Right cardiac atrium (tissue), 5 donors: ENCODE measurements around the gene LRP1. TPM values are rescaled to one million over a fixed set of nuclear protein-coding genes. Genes with fewer than 3 reads are reported as not detected.

ENCODE experiments used
- ATAC-seq, 2 donors: fragments of 200-7000 bp; cut with Tn5 transposase; one replicate each; pipeline versions ENCODE4 v1.8.0 to v1.9.1; 2020; ENCODE audit warnings: moderate library complexity in 2 of 2, mild to moderate bottlenecking in 1 of 2
- DNase-seq, 3 donors: peaks; one replicate each; pipeline ENCODE4 v3.0.0-alpha.2; 2020
- H3K27ac ChIP-seq: one replicate; pipeline ENCODE4 v1.5.1; 2013; ENCODE audit warnings: mild to moderate bottlenecking, low read length, control low read depth, moderate library complexity
- H3K27me3 ChIP-seq: one replicate; pipeline ENCODE4 v1.6.1; 2013; ENCODE audit not compliant: control insufficient read depth, insufficient read depth
- H3K4me1 ChIP-seq: one replicate; pipeline ENCODE4 v1.6.1; 2013; ENCODE audit warnings: low read length; ENCODE audit not compliant: control insufficient read depth, insufficient read depth
- H3K4me3 ChIP-seq: one replicate; pipeline ENCODE4 v1.5.1; 2013; ENCODE audit warnings: low read length, control low read depth
- H3K9me3 ChIP-seq: one replicate; pipeline ENCODE4 v1.6.1; 2013; ENCODE audit warnings: low read length; ENCODE audit not compliant: control insufficient read depth
- WGBS: extraction: QIAGEN DNeasy Blood & Tissue Kit; methylation state at CpG from one replicate; pipeline ENCODE4 v1.1.7; 2013; 5-methylcytosine and 5-hydroxymethylcytosine counted together
- intact Hi-C, 4 donors: fragments of 100-400 bp; cut with DNase I; formaldehyde crosslinking; loops; one replicate each; pipeline versions ENCODE4 v1.11.0 to v1.14.0; 2022 to 2023
- polyA plus RNA-seq: library from polyadenylated mRNA; stranded (reverse); fragments of 200-250 nt; gene quantifications from one replicate; pipeline ENCODE4 v1.2.3, GENCODE V29; 2013
- total RNA-seq, 4 donors: library from RNA; stranded (reverse); fragmentation: NEBNext Ultra II Directional; extraction: Animal tissue kit (Norgen Biotek cat#: 25700); gene quantifications; one replicate each; pipeline ENCODE4 v1.2.1, GENCODE V29; 2021
- donor health status: healthy with polysubstance abuse.
- donor health status: DM: no; HTN: yes; CAD: no.
- donor health status: DM: no; HTN: no; CAD: no.
- donor health status: DM: no; HTN: yes; CAD: no; lungs with severe emphysema.
- donor health status: DM: yes; HTN: yes; CAD: no.

Gene LRP1
- total and polyA plus RNA-seq, 5 donors: 55.0 to 181 (median 140) TPM

- no peaks in the 10 kb centered on the region for H3K27me3 ChIP-seq
- 58% methylated on average over 26 of the region's 26 CpGs for WGBS
- intact Hi-C loops: no loop called here
- H3K4me3 ChIP-seq: no peak overlapping the region
- no peaks in the 10 kb centered on the region for H3K4me1 ChIP-seq
- DNase-seq (peak; percentile 89 to 92 (median 89)), ATAC-seq (peak; percentile 46 to 68)
- H3K9me3 ChIP-seq: no peaks in the 10 kb centered on the region
- H3K27ac ChIP-seq: peak overlapping the region; percentile 19
These were observed 106.9 kb downstream of the LRP1 start for GRCh38 chr12:57235017-57235727.

GRCh38 chr12:57235728-57236131, 107.4 kb downstream of the LRP1 start:
- DNase-seq (no peak), ATAC-seq (no peak)
- whole genome bisulfite sequencing: 55% methylated on average over 8 of the region's 8 CpGs
- Histone ChIP-seq H3K9me3 (no peaks in the 10 kb centered on the region), H3K4me1 (no peaks in the 10 kb centered on the region), H3K27me3 (no peaks in the 10 kb centered on the region), H3K27ac (peak overlapping the region; percentile 19), H3K4me3 (peak overlapping the region; percentile 8)
- intact Hi-C loops: no loop called here

GRCh38 chr12:57236201-57236924, 108.1 kb downstream of the LRP1 start:
- H3K27me3 ChIP-seq: no peaks in the 10 kb centered on the region
- H3K27ac ChIP-seq: no peak overlapping the region
- no peak for ATAC-seq
- H3K4me3 ChIP-seq: peak overlapping the region; percentile 8
- H3K4me1 ChIP-seq: no peaks in the 10 kb centered on the region
- DNase-seq: peak in 2 of 3 donors; percentile 69 to 74
- no peaks in the 10 kb centered on the region for H3K9me3 ChIP-seq
- 19% methylated on average over 40 of the region's 40 CpGs for WGBS
- intact Hi-C loops: no loop called here

GRCh38 chr12:57236925-57237595, 108.8 kb downstream of the LRP1 start:
- Histone ChIP-seq H3K4me1 (no peaks in the 10 kb centered on the region), H3K27ac (no peak overlapping the region), H3K9me3 (no peaks in the 10 kb centered on the region), H3K27me3 (no peaks in the 10 kb centered on the region), H3K4me3 (peak overlapping the region; percentile 8)
- intact Hi-C loops: no loop called here
- ATAC-seq: peak; percentile 22 to 32
- WGBS: 26% methylated on average over 9 of the region's 9 CpGs
- peak; percentile 74 to 88 (median 84) for DNase-seq

GRCh38 chr12:57237596-57237931, 109.3 kb downstream of the LRP1 start:
- Histone ChIP-seq H3K4me1 (peaks cover under 1% of the 10 kb centered on the region), H3K4me3 (no peak overlapping the region), H3K9me3 (no peaks in the 10 kb centered on the region), H3K27me3 (no peaks in the 10 kb centered on the region), H3K27ac (no peak overlapping the region)
- ATAC-seq (no peak), DNase-seq (no peak)
- intact Hi-C loops: no loop called here
- WGBS: 55% methylated on average over 5 of the region's 5 CpGs

- intact Hi-C loops: loop anchor here in 3 of 4 donors (2.0 kb wide), 2 partner anchors 23 to 25 kb away; no protein-coding TSS in a partner anchor
These were observed 109.9 kb downstream of the LRP1 start for GRCh38 chr12:57237932-57238853.

GRCh38 chr12:57238854-57239554, 110.7 kb downstream of the LRP1 start:
- peaks cover 2% of the 10 kb centered on the region for H3K4me1 ChIP-seq
- no peaks in the 10 kb centered on the region for H3K27me3 ChIP-seq
- DNase-seq (peak; percentile 89 to 96 (median 96)), ATAC-seq (peak; percentile 70 to 73)
- H3K9me3 ChIP-seq: no peaks in the 10 kb centered on the region
- intact Hi-C loops: loop anchor here (1.0 to 2.0 kb wide), 3 partner anchors 24 to 26 kb away; no protein-coding TSS in a partner anchor
- H3K4me3 ChIP-seq: peak overlapping the region; percentile 52
- no peak overlapping the region for H3K27ac ChIP-seq
- 2% methylated on average over 47 of the region's 47 CpGs for WGBS

More at GRCh38 chr12:57237932-57238853, 109.9 kb downstream of the LRP1 start:
- no peaks in the 10 kb centered on the region for H3K27me3 ChIP-seq
- WGBS: 3% methylated on average over 63 of the region's 63 CpGs
- peak overlapping the region; percentile 52 for H3K4me3 ChIP-seq
- ATAC-seq (no peak), DNase-seq (peak in 2 of 3 donors; percentile 73 to 74)
- no peak overlapping the region for H3K27ac ChIP-seq
- peaks cover 2% of the 10 kb centered on the region for H3K4me1 ChIP-seq
- no peaks in the 10 kb centered on the region for H3K9me3 ChIP-seq

GRCh38 chr12:57239587-57240065, 111.3 kb downstream of the LRP1 start:
- H3K27ac ChIP-seq: no peak overlapping the region
- DNase-seq: no peak
- intact Hi-C loops: loop anchor here (1.0 to 2.0 kb wide), 3 partner anchors 25 to 27 kb away; no protein-coding TSS in a partner anchor
- peak overlapping the region; percentile 54 for H3K4me3 ChIP-seq
- H3K27me3 ChIP-seq: no peaks in the 10 kb centered on the region
- ATAC-seq: no peak
- WGBS: 3% methylated on average over 14 of the region's 14 CpGs
- peaks cover 2% of the 10 kb centered on the region for H3K4me1 ChIP-seq
- H3K9me3 ChIP-seq: no peaks in the 10 kb centered on the region

- ATAC-seq (no peak), DNase-seq (peak in 2 of 3 donors; percentile 78 to 79)
- H3K9me3 ChIP-seq: no peaks in the 10 kb centered on the region
- WGBS: 1% methylated on average over 72 of the region's 72 CpGs
- H3K27ac ChIP-seq: no peak overlapping the region
- intact Hi-C loops: no loop called here
- H3K4me3 ChIP-seq: peak overlapping the region; percentile 54
- no peaks in the 10 kb centered on the region for H3K27me3 ChIP-seq
- peaks cover 2% of the 10 kb centered on the region for H3K4me1 ChIP-seq
These were observed 112.0 kb downstream of the LRP1 start for GRCh38 chr12:57240066-57240921.
